Measurements from ENCODE around the gene MINAR1. TPM values are rescaled to one million over a fixed set of nuclear protein-coding genes. Genes with fewer than 3 reads are reported as not detected.

MINAR1 gene
- total and polyA plus RNA-seq, 2 of the 13 experiments (the other 11 are each of a cell fraction or from before 2014, with no cell fraction given) = 0.15 to 0.16 TPM

DNA sequence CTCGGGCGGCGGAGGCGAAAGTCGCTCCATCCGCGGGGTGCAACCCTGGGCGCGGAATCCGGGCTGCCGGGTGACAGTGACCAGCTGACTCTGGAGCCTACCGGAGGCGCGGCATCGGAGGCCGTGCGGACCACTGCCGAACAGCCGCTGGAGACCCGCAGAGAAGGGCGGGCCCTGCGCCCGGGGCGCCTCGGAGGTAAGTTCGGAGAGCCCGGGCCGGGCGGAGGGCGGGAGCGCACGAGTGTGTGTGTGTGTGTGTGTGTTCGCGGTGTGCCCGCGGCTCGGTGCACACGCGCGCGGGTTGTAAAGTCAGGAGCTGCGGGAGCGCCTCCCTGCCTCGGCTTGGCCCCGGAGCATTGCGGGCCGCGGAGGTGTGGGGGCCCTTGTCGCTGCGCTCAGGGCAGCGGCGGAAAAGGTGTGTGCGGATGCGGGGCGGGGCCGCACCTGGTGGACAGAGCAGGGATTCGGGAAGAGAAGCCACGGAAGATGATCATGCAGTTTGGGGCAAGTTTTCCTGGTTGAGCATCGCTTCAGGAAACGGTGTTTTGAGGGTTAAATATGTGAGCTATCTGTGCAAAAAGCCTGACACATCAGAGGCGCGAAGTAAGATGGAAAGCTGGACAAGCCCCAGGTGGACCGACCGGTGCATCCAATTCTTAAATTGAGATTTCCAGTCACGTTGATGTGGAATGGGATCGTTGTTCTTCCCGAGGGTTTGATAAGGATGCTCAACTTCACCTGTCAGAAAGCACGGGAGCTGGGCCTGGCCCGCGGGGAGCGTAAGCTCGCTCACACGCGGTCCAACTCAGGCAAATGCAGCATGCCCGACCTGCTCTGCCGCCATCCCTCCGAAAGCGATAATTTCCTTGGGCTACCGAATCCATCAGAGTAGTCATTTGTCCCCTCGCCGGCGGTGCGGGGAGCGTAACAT lies 474 bp downstream of the MINAR1 start:
- WGBS (ENCODE audit: low lambda C conversion rate) = 8% methylated on average over 19 of the region's 84 CpGs
- in situ Hi-C loops (cut with HindIII; ENCODE audit: extremely low pct_ligation_motif_present, low pct_unique_long_range_greater_than_20kb) = no loop called here
- Histone ChIP-seq H4K20me1 (ENCODE audit: insufficient read depth, low read length) (0 out of 2 replicates have a peak, but pooled peaks cover 2% of the 10 kb centered on the region), H2AFZ (ENCODE audit: low read length) (no peak overlapping the region), H3K4me3 (replicated peaks in 1 of 3; ENCODE audit: insufficient read depth in 1 of 3, low read depth in 2 of 3, low read length in 3 of 3) (peak overlapping the region in 2 of 3 experiments; percentile 16 to 64; a peak in 2 of 6 replicates), H3K9ac (ENCODE audit: insufficient read depth, low read depth, low read length) (no peak overlapping the region), H3K27me3 (ENCODE audit: control insufficient read depth in 1 of 2, insufficient read depth in 2 of 2, low read length in 2 of 2) (peaks cover 7 to 68% of the 10 kb centered on the region in 2 experiments; a peak in 4 of 5 replicates), H3K4me2 (ENCODE audit: low read depth, low read length) (peak overlapping the region; percentile 58), H3K36me3 (replicated peaks in 1 of 2; ENCODE audit: control insufficient read depth in 1 of 2, insufficient read depth in 2 of 2, low read length in 2 of 2) (no peaks in the 10 kb centered on the region), H3K27ac (ENCODE audit: extremely low read length, insufficient read depth, low read length) (no peak overlapping the region), H3K9me3 (ENCODE audit: low read length) (no peaks in the 10 kb centered on the region), H3K79me2 (ENCODE audit: insufficient read depth, low read length) (no peaks in the 10 kb centered on the region), H3K4me1 (ENCODE audit: insufficient read depth, low read length) (0 out of 2 replicates have a peak, but pooled peaks cover 5% of the 10 kb centered on the region)
- intact Hi-C loops (cut with micrococcal nuclease; ENCODE audit: unreplicated experiment) = loop anchor here (1.0 kb wide), 1 partner anchor 39 kb away; no protein-coding TSS in a partner anchor
- BruUV-seq (replicated peaks) = no TSS peak
- FAIRE-seq (no peak), ATAC-seq (peak; percentile 56), DNase-seq (ENCODE audit: low spot score) (no peak)
- ChIA-PET POLR2A (no interaction called here), CTCF (ENCODE audit: low intra/inter-chr PET ratio, low total read pairs) (interaction anchor here (1.7 kb wide), 1 partner anchor 163 kb away, joined by 4 read pairs; no protein-coding TSS in a partner anchor)
- TF ChIP-seq, protein P1, sequence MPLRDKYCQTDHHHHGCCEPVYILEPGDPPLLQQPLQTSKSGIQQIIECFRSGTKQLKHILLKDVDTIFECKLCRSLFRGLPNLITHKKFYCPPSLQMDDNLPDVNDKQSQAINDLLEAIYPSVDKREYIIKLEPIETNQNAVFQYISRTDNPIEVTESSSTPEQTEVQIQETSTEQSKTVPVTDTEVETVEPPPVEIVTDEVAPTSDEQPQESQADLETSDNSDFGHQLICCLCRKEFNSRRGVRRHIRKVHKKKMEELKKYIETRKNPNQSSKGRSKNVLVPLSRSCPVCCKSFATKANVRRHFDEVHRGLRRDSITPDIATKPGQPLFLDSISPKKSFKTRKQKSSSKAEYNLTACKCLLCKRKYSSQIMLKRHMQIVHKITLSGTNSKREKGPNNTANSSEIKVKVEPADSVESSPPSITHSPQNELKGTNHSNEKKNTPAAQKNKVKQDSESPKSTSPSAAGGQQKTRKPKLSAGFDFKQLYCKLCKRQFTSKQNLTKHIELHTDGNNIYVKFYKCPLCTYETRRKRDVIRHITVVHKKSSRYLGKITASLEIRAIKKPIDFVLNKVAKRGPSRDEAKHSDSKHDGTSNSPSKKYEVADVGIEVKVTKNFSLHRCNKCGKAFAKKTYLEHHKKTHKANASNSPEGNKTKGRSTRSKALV (CRISPR knock-in tag; IDR thresholded peaks at IDR 0.05) = peak; percentile 19; the same call in 1 of the 2 replicates
- TF ChIP-seq GATA4 (IDR thresholded peaks at IDR 0.05; ENCODE audit: borderline replicate concordance, low read depth) = no peak
- TF ChIP-seq KLF9 (CRISPR knock-in tag; IDR thresholded peaks at IDR 0.05; ENCODE audit: low read depth) = no peak
- no peak for TF ChIP-seq ZNF782 (CRISPR knock-in tag; IDR thresholded peaks at IDR 0.05; ENCODE audit: borderline replicate concordance)
- TF ChIP-seq MTF2 (CRISPR knock-in tag; IDR thresholded peaks at IDR 0.05; ENCODE audit: borderline replicate concordance) = peak; percentile 85; the same call in 1 of the 2 replicates
- TF ChIP-seq ZFP37 (CRISPR knock-in tag; IDR thresholded peaks at IDR 0.05; ENCODE audit: borderline replicate concordance) = no peak
- no peak for TF ChIP-seq ZBTB7A (CRISPR knock-in tag; IDR thresholded peaks at IDR 0.05)
- TF ChIP-seq ZNF282 (IDR thresholded peaks at IDR 0.05; ENCODE audit: partially characterized antibody) = no peak
- TF ChIP-seq, protein P2, sequence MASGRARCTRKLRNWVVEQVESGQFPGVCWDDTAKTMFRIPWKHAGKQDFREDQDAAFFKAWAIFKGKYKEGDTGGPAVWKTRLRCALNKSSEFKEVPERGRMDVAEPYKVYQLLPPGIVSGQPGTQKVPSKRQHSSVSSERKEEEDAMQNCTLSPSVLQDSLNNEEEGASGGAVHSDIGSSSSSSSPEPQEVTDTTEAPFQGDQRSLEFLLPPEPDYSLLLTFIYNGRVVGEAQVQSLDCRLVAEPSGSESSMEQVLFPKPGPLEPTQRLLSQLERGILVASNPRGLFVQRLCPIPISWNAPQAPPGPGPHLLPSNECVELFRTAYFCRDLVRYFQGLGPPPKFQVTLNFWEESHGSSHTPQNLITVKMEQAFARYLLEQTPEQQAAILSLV (CRISPR knock-in tag; IDR thresholded peaks at IDR 0.05; ENCODE audit: borderline replicate concordance) = no peak
- TF ChIP-seq, protein P3, sequence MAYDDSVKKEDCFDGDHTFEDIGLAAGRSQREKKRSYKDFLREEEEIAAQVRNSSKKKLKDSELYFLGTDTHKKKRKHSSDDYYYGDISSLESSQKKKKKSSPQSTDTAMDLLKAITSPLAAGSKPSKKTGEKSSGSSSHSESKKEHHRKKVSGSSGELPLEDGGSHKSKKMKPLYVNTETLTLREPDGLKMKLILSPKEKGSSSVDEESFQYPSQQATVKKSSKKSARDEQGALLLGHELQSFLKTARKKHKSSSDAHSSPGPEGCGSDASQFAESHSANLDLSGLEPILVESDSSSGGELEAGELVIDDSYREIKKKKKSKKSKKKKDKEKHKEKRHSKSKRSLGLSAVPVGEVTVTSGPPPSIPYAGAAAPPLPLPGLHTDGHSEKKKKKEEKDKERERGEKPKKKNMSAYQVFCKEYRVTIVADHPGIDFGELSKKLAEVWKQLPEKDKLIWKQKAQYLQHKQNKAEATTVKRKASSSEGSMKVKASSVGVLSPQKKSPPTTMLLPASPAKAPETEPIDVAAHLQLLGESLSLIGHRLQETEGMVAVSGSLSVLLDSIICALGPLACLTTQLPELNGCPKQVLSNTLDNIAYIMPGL (CRISPR knock-in tag; IDR thresholded peaks at IDR 0.05; ENCODE audit: borderline replicate concordance in 1 of 2, low read depth in 1 of 2) = no peak
- TF ChIP-seq, protein P4, sequence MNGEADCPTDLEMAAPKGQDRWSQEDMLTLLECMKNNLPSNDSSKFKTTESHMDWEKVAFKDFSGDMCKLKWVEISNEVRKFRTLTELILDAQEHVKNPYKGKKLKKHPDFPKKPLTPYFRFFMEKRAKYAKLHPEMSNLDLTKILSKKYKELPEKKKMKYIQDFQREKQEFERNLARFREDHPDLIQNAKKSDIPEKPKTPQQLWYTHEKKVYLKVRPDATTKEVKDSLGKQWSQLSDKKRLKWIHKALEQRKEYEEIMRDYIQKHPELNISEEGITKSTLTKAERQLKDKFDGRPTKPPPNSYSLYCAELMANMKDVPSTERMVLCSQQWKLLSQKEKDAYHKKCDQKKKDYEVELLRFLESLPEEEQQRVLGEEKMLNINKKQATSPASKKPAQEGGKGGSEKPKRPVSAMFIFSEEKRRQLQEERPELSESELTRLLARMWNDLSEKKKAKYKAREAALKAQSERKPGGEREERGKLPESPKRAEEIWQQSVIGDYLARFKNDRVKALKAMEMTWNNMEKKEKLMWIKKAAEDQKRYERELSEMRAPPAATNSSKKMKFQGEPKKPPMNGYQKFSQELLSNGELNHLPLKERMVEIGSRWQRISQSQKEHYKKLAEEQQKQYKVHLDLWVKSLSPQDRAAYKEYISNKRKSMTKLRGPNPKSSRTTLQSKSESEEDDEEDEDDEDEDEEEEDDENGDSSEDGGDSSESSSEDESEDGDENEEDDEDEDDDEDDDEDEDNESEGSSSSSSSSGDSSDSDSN (CRISPR knock-in tag; IDR thresholded peaks at IDR 0.05) = 0 out of 2 replicates have a peak, but pooled peaks have one; percentile 1
- TF ChIP-seq, protein P5, sequence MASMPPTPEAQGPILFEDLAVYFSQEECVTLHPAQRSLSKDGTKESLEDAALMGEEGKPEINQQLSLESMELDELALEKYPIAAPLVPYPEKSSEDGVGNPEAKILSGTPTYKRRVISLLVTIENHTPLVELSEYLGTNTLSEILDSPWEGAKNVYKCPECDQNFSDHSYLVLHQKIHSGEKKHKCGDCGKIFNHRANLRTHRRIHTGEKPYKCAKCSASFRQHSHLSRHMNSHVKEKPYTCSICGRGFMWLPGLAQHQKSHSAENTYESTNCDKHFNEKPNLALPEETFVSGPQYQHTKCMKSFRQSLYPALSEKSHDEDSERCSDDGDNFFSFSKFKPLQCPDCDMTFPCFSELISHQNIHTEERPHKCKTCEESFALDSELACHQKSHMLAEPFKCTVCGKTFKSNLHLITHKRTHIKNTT (CRISPR knock-in tag; IDR thresholded peaks at IDR 0.05) = no peak
- TF ChIP-seq ZMYM3 (CRISPR knock-in tag; IDR thresholded peaks at IDR 0.05) = no peak
